GM18505 (cell line): ENCODE measurements around the gene S100A2.

Experiments
- ATAC-seq: cut with Tn5 transposase; IDR thresholded peaks from one replicate; pipeline ENCODE4 v1.9.1; 2021; ENCODE audit not compliant: unreplicated experiment
- POLR2A ChIP-seq: IDR thresholded peaks from 4 replicates; pipeline ENCODE4 v1.6.1; 2011; ENCODE audit warnings: borderline replicate concordance; ENCODE audit not compliant: insufficient read depth, insufficient read length; ENCODE audit errors: extremely low read depth

Gene S100A2

DNA sequence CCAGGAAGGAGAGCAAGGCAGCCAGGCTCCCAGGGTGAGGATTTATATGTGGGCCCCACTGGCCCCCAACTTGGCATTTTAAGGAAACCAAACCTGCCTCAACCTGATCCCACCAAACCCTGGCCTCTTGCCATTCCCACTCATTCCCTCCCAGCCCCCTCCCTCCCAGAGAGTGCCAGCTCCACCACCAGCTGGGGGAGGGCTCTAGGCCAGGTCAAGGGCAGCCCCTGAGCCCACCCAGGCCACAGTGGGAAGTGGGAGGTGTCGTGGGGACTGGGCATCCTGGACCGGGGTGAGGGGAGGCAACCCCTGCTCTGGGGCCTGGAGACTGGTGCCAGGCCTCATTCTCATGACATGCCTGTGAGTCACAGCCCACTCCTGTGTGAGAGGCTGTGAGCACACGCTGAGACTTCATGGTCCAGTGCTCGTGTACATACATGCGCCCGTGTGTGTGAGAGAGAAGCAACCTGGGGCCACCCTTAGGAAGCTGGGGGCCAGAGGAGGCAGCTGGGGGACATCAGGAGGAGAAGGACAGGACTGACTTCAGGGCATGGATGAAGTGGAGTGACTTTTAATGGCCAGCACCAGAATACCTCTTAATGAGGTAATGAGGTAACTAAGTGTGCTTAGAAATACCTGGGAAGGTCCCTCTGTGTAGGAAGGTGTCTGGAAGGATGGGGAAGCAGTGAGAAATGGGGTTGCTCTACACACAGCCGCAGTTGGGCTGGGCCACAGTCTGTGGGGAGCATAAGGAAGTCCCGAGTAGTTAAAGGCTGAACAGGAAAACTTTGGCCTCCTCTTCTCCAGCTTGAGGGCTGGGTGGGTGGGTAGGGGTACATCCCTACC is at the start of gene S100A2:
Gene S100A2 (minus strand): TSS at position 316 of the 846 bp plus-strand sequence. CDS start 1,967 bp downstream, outside the sequence.
- peak; percentile 22 for TF ChIP-seq POLR2A
- peak; percentile 55 for ATAC-seq

GRCh38 chr1:153615406-153615805 is 49.8 kb upstream of the S100A2 start:
- TF ChIP-seq POLR2A, result no peak
- no peak for ATAC-seq

DNA sequence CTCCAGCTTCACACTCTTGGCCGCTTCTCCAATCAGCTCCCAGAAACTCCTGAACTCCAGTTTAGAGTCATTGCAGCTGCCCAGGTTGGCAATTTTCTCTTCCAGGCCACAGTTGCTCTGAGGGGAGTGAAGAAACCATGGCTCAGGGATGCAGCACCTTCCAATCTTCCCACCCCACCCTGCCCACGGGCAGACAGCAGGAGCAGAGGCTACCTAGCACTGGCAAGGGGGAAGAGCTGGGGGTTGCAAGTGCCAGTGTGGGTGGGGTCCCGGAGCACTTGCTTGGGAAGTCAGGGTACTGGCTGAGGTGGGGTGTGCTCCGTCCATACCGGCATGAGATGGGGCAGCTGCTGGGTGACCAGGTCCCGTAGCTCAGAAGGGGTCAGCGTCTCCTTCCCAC is 49.3 kb upstream of the S100A2 start:
- no peak for TF ChIP-seq POLR2A

DNA sequence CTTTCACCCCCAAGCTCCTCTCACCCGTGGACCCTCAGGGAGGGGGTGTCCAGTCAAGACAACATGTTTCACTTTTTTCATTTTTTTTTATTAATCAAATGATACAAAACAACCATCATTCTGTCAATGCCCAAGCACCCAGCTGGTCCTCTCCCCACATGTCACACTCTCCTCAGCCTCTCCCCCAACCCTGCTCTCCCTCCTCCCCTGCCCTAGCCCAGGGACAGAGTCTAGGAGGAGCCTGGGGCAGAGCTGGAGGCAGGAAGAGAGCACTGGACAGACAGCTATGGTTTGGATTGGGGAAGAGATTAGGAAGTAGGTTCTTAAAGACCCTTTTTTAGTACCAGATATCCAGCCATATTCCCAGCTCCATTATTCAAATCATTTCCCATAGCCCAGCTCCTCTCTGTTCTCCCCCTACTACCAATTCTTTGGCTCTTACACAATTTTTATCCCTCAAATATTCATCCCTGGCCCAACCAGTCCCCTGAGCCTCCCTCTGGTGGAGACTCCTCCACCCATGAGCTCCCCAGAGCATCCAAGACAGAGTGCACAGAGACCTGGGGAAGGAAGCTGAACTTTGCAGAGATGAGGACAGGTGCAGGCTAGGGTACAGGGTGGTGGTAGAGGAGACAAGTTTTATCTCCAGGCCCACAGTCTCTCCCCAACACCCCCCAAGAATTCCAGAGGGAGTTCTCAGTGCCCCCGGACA is 48.7 kb upstream of the S100A2 start:
- no peak for ATAC-seq
- TF ChIP-seq POLR2A, result no peak

More for the DNA sequence above, 49.3 kb upstream of the S100A2 start:
- ATAC-seq, result no peak

DNA sequence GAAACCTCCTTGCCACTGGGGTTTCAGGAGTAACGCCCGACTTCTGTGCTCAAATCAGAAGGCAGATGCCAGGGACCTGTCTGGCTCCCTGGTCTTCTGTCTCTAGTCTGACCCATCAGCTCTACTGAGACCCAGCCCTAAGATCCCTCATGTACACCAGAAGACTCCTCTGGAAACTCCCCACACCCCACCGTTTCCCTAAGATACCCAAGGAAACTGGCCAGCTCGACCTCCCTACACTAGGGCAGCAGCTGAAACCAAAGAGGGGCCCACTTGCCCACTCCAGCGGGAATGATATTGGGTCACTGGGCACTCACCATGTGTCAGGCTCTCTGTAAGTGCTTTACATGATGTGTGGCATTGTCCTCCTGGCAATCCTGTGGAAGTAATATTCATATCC is 47.8 kb upstream of the S100A2 start:
- no peak for TF ChIP-seq POLR2A
- ATAC-seq, result no peak

DNA sequence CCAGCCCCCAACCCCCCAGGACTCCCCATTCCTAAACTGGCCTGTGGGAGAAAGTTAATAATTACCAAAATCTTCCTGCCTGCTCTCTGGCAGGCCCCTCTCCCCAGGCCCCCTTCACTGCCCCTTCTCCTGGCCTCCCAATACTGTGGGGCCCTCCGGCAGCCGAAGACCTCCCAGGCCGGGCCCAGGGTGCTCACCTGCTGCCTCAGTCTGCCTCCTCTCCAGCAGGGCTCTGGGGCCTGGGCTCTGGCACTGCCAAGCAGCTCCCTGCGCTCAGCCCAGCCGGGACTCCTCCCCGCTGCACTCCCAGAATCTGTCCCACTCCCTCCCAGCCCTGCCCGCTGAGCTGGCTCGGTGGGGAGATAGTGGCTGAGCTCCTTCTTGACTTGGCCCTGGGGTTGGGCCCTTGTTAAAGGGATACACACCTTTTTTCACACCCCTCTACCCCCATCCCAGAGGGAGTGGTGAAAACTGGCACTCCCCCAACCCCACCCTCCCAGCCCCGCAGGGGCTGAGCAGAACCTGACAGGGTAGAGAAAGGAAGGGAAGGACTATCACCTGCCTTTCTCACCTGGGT is 47.2 kb upstream of the S100A2 start, which contains the start of gene S100A16:
Gene S100A16 (minus strand): TSS at position 383 of the 577 bp plus-strand sequence. CDS start 4,986 bp downstream, outside the sequence.
- ATAC-seq, result no peak
- TF ChIP-seq POLR2A, result no peak

GRCh38 chr1:153612111-153612754 is 46.6 kb upstream of the S100A2 start:
- TF ChIP-seq POLR2A, result no peak
- no peak for ATAC-seq

DNA sequence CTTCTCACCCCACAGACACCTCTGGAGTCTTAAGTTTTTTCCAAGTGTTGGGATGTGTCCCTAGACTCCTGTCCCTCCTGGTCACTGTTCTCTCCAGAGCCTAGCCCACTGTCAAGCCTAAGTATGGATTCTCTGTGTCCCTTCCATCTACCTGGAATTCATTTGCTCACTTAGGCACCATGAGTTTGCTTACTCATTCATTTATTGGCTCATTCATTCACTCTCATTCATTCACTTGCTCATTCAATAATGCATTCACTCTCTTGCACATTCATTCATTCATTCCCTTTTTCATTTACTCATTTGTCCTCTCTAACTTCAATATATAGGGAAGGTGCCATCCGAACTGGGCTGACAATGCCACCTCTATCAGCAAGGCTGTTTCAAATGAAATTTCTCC is 45.7 kb upstream of the S100A2 start:
- ATAC-seq, result no peak
- no peak for TF ChIP-seq POLR2A

- no peak for ATAC-seq
- no peak for TF ChIP-seq POLR2A
Measured at GRCh38 chr1:153610811-153611301, 45.2 kb upstream of the S100A2 start.

GRCh38 chr1:153610334-153610733 is 44.7 kb upstream of the S100A2 start:
- no peak for ATAC-seq
- TF ChIP-seq POLR2A, result no peak

DNA sequence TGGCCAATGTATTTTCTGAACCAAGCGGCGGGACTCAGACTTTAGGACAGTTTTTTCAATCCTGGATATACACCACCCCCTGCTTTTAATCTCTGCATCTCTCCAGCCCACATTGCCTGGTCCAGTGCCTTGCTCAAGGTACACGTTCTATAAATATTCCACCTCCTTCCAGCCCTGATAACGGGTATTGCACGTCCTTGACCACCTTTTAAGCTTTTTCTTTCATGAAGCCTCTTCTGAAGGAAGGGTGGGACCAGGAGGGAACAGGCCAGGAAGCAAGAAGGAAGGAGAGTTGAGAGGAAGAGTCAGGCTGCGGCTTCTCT is 43.9 kb upstream of the S100A2 start:
- no peak for TF ChIP-seq POLR2A
- no peak for ATAC-seq

GRCh38 chr1:153608742-153609584 is 43.3 kb upstream of the S100A2 start:
- no peak for TF ChIP-seq POLR2A
- no peak for ATAC-seq

DNA sequence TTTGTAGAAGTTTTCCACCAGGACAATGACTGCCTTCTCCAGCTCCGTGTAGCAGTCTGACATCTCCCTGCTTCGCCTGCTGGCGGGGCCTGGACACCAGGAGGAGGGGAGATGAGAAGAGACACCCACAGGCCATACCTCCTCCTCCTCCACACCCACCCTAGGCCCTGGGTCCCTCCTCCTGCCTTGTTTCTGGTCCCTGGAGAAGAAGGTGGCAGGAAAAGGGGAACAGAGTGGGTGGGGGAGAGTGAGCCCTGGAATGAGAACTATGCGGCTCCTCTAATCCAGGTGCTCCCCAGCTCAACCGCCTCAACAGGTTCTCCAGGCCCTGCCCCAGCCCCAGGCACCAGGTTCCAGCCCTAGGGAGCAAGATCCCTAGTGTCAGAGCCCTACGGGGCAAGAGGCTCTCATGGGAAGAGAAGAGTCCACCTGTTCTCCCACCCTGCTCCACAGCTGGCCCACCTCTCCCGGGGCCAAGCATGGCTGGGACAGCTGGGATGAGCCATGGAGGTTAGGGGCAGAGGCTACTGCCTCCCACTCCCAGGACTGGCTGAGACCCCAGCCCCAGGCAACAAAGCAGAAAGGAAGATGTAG is 42.5 kb upstream of the S100A2 start:
- no peak for TF ChIP-seq POLR2A
- no peak for ATAC-seq

DNA sequence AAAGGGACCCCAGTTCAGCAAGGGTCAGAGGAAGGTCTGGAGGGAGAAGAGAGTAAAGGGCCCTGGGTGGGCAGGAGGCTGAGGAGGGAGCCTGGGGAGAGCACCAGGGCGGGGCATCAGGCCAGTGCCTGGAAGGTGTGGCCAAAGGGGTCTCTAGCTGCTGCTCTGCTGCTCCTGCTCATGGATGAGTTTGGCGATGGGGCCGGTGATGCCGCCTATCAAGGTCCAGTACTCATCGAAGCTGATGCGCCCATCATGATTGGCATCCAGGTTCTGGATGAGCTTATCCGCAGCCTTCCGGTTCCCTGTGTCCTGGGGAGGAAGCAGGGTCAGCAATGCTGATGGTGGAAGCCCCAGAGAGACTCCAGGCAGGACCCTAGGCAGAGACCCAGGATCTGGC is 41.7 kb upstream of the S100A2 start:
- ATAC-seq, result no peak
- no peak for TF ChIP-seq POLR2A
